ENCODE results near the gene MSANTD3.
"Not testable (repeated sequence)": the region's sequence is repeated elsewhere in the genome, so short reads cannot be mapped to it uniquely, and the experiment has no call there.

The MSANTD3 gene, protein sequence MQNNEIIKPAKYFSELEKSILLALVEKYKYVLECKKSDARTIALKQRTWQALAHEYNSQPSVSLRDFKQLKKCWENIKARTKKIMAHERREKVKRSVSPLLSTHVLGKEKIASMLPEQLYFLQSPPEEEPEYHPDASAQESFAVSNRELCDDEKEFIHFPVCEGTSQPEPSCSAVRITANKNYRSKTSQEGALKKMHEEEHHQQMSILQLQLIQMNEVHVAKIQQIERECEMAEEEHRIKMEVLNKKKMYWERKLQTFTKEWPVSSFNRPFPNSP

DNA sequence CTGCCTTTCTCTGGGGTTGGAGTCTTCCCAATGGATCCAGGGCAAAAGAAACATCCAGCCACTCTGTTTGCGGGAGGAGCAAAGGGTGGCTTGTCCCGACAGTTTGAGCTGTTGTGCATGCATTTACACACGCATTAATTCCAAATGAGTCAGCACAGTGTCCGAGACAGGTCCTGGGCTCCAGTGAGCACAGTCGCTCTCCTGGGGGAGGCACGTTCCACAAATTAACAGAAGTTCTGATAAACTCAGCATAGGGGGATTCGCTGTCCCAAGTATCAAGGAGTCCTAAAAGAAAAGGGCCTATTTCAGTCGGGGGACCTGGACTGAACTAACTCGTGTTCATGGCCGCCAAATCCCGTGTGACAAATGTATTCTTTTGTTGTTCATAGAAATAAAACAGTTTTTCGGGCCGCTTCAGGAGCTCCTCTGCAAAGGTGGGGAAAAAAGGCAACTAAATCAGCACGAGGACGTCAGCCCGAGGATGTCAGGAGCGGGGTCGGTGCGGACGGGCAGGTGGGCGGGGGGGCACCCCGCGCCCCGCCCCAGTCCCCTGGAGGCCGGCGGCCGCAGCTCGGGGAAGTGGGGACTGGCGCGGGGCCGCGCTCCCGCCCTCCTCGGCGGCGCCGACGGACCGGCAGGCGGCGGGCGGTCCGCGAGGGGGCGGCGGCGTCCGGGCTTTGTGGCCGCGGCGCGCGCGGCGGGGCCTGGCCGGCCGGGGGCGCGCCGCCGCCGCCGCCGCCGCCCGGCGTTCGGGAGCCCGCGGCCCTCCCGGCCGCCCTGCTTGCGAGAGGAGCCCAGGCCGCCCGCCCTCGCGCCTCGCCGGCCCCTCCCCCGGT lies at the start of gene MSANTD3:
TSS of gene MSANTD3 (plus strand) at position 614 of the 836 bp plus-strand sequence. CDS start 14,796 bp downstream, outside the sequence.
- peak; percentile 37 for DNase-seq (ENCODE audit: low read depth)

DNA sequence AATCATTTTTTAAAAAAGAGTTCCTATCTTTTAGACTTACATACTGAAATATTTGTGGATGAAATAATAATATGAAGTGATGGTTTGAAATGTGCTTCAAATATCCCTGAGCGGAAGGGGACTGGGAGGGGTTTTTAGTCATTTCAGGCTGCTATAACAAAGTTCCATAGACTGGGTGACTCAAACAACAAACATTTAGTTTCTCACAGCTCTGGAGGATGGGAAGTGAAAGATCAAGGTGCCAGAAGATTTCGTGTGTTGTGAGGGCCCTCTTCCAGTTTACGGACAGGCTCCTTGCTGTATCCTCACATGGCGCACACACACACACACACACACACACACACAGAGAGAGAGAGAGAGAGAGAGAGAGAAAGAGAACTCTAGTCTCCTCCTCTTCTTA lies 47.1 kb upstream of the MSANTD3 start:
- peak; percentile 55 for DNase-seq (ENCODE audit: low read depth)

DNA sequence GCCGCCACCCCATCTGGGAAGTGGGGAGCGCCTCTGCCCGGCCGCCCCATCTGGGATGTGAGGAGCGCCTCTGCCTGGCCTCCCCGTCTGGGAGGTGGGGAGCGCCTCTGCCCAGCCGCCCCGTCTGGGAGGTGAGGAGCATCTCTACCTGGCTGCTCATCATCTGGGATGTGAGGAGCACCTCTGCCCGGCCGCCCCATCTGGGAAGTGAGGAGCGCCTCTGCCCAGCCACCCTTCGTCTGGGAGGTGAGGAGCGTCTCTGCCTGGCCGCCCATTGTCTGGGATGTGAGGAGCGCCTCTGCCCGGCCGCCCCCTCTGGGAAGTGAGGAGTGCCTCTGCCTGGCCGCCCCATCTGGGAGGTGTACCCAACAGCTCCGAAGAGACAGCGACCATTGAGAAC lies 34.0 kb upstream of the MSANTD3 start:
- not testable (repeated sequence) for DNase-seq (ENCODE audit: low read depth)

DNA sequence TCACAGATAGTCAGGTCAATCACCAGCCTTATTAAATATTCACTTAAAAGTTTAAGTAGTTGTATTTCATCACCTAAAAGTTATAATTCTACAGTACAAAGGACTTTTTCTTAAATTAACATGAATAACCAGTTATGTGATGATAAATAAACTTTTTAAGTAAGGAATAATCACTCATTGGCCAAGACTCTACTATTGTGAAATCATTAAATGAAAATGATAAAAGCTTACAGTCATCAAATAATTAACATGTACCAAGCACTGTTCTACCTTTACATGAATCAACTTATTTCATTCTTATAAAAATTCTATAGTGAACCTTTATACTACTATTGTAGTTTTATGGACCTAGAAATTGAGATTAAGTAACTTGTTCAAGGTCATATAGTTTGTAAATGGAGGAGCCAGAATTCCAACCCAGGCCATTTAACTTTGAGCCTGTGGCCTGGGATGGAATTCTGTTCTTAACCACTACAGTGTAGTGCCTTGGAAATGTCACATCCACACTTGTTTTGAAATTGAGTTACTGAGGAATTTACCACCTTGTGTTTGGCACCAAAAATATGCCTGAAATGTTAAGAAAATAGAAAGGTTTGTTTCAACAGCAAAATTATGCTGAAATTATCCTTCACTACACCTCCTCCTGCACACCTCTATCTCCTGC lies 32.8 kb upstream of the MSANTD3 start:
- peak; percentile 7 for DNase-seq (ENCODE audit: low read depth)

DNA sequence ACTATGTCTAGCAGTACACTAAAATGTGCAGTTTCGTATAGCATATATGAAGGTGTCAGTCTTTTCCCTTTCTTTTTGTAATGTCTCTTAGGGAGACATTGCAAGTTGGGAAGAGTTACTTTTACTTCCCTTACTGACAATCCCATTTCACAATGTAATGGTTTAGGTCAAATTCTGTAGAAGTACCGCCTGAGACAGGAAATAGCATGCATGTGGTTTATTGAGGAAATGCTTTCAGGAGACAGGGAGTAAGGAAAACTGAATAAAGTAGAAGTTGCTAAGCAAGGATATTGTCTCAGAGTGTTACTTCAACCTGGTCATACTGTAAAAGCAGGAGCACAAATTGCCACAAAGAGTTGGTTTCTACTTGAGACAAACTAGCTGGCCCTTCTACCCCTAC lies 32.1 kb upstream of the MSANTD3 start:
- peak; percentile 5 for DNase-seq (ENCODE audit: low read depth)

DNA sequence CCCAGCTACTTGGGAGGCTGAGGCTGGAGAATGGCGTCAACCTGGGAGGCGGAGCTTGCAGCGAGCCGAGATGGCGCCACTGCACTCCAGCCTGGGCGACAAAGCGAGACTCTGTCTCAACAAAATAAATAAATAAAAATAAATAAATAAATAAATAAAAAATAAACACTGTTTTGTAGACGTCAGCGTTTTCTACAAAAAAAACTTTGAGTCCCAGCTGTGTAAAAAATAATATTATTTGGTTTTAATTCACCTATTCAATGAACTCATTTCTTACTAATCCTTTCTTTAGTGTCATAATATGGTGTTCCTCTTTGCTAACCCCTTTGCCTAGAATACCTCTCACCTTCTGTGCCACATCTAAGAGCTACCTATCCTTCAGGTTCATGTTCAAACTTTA lies 30.2 kb upstream of the MSANTD3 start:
- no peak for DNase-seq (ENCODE audit: low read depth)

DNA sequence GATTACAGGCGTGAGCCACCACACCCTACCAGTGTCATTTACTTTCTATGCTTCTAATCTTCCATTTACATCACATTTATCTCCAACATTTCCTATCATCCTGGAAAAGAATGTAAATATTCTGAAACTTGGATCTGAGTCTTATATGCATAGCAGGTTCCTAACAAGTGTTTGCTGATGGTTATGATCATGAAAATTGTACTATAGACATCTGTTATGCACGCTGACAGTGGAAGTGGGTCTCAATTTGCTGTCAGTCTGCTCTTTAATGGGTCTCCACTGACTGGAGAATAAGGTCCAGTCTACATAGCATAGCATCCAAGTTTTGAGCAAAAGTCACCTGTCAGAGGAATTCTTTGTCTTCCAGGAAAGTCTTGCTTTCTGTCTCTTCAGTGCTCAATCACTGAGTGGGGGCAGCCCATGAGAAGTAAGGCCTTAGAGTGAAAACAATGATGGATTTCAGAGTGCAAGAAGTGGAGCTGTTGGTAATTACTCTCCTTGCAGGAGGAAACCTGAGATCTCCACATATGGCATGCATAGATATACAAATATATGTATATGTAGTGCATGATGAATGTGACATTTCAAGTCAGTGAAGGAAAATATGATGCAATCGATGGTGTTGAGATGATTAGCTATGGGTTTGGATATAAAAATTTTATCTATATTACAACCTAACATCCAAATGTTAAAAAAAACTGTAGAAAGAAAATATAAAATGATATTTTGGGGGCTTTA lies 29.2 kb upstream of the MSANTD3 start:
- DNase-seq (ENCODE audit: low read depth): no peak

DNA sequence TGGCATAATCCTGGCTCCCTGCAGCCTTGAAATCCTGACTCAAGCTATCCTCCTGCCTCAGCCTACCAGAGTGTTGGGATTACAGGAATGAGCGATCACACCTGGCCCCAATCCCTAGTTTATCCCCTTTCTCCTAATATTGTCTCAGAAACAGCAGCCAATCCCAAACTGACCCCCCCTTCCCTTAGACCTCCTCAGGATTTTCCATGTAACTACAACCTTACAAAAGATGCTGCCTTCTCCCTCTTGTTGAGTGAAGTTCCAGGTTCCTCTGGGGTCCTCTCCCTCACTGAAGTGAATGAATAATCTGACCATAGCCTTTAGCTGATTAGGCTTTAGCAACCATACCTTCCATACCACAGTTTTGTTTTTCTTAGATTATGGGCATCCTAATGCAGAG lies 25.9 kb upstream of the MSANTD3 start:
- no peak for DNase-seq (ENCODE audit: low read depth)

DNA sequence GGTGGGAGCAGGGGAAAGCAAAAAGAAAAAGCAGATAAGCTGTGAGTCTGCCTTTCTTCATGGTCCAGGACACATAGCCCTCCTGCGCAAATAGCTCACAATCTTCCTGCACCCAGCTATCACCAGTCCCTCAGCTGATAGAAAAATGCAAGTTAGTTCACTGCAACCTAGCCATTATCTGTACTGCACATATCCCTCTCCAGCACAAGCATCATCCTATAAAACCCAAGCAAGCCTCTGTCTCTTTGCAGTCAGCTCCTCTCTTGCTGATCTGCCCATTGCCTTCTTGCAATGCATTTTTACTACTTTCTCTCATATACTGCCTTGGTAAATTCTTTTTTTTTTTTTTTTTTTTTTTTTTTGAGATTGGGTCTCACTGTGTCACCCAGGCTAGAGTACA lies 20.0 kb upstream of the MSANTD3 start:
- no peak for DNase-seq (ENCODE audit: low read depth)

DNA sequence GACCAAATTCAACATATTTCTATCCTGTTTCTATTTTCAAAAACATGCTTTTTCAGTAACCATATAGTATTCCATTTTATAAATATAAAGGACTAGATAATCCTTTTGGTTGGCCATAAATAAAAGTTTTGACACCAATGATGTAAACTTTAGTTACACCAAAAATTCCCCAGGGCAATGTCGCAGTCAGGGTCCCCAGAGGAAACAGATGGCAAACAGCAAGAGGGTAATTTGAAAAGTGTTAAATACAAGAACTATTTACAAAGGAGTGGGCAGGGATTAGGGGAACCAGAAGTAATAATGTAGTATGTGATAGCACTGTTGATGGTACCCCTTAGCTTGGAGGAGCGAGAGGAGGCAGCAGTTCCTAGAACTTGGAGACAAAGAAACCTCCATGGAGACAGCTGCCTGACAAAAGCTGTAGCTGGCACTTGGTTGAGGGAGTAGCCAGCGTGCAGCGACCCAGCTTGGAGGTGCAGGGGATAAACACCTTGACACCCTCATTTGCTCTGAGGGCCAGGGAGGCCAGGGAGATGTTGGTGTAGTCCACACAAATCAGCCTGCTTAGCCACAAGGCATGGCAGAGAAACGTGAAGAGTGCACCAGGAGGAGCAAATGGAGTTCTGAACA lies 18.3 kb upstream of the MSANTD3 start:
- no peak for DNase-seq (ENCODE audit: low read depth)

DNA sequence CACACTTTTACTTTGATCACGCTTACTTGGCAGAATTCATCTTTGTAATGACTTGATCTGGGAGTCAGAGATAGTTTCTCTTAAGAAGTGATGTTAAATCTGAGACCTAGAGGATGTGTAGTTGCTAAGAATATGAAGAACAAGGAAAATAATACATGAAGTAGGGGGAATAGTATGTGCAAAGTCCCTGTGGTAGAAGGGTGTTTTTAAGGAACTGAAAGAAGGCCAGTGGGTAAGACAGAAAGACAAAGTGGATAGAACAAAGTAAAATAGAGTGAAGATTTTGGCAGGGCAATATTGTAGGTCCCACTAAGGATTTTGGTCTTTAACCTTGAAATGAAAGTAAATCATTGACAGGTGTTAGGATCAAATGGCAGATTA lies 17.8 kb upstream of the MSANTD3 start:
- DNase-seq (ENCODE audit: low read depth): no peak

DNA sequence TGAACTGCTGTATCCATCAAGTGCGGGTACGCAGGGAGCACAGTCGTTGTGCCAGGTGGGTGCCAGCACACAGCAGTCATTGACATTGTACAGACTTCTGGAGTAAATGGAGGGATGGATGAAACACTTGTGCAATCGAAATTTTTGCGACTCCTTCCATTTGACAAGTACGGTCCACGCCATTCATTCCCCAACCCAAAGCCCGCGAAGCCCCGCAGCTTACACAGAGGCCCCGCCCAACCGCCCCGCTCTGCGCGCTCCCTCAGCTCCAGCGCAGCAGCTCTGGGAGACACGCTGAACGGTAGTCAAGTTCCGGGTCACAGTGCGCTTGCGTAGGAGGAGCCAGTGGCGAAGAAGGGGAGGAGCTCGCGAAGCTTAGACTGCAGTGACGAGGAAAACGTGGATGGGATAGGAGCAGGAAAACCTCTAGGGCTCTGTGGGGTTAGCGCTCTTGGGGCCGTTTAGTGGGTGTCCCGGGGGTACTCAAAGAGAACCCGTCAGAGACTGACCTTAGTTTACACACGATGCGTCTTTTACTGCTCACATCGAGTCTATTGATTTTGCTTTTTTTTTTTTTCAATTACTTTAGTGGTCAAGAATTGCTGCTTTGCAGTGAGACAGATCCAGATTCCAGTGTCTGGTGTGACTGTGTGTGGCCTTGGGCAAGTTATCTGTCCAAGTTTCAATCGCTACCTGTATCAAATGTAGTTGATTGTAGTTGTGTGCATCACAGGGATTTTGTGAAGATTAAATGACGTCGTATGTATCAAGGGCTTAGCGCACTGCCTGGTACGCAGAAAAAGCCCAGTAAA lies 15.3 kb upstream of the MSANTD3 start:
- DNase-seq (ENCODE audit: low read depth): peak; percentile 52

DNA sequence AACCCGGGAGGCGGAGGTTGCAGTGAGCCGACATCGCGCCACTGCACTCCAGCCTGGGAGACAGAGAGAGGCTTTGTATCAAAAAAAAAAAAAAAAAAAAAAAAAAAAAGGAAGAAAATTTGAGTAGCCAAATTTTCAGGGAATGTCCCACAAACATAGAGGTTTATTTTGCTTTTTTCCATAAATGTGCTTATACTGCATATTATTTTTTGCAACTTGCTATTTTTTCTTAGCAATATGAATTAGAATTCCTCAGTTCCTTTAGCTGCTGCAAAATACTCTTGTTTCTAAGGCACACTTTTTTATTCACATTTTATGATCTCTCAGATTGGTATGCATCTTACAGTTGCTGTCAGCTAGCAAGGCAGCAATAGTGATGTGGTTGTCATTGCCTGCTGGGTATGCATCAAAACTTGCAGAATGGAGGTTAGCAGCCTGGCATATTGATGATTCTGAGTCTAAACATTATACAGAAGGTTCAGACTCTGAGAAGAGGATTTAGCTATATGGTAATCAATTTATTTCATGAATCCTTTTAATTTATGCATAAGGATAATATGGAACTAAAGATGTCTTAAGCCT lies 13.0 kb upstream of the MSANTD3 start:
- DNase-seq (ENCODE audit: low read depth): no peak

DNA sequence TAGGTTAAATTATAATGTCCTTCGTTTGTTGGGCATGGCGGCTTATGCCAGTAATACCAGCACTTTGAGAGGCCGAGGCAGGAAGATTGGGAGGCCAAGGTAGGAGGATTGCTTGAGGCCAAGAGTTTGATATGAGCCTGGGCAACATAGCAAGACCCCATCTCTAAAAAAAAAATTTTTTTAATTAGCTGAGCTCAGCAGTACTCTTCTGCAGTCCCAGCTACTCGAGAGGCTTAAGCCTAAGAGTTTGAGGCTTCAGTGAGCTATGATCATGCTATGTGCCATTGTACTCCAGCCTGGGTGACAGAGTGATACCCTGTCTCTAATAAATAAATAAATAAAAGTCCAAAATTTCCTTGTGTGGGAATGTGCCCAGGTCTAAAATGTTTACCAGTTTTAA lies 9.1 kb upstream of the MSANTD3 start:
- DNase-seq (ENCODE audit: low read depth): no peak

DNA sequence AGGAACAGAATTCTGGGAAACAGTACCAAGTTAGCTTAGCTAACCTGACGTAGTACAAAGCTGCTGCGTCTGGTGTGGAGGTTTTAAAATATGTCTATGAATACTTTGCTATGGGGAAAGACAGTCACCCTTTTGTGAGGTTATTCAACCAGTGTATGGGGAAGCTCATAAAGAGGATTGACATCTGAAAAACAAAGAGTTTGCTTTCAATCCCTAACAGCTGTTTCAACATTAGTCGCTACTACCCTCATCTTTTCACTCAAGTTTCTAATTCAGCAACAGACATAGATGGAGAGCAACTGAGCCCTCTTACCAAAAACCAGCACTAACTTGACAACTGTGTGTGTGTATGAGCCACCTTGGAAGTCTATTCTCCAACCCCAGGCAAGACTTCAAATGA lies 7.8 kb upstream of the MSANTD3 start:
- no peak for DNase-seq (ENCODE audit: low read depth)

DNA sequence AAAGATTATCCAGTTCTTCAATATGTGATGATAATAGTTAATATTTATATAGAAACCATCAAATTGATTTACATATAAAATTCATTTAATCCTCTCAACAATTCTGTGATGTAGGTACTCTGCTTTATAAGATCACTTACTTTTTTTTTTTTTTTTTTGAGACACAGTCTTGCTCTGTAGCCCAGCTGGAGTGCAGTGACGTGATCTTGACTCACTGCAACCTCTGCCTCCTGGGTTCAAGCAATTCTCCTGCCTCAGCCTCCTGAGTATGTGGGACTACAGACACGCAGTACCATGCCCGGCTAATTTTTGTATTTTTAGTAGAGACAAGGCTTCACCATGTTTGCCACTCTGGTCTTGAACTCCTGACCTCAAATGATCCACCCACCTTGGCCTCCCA lies 5.8 kb upstream of the MSANTD3 start:
- DNase-seq (ENCODE audit: low read depth): not testable (repeated sequence)

DNA sequence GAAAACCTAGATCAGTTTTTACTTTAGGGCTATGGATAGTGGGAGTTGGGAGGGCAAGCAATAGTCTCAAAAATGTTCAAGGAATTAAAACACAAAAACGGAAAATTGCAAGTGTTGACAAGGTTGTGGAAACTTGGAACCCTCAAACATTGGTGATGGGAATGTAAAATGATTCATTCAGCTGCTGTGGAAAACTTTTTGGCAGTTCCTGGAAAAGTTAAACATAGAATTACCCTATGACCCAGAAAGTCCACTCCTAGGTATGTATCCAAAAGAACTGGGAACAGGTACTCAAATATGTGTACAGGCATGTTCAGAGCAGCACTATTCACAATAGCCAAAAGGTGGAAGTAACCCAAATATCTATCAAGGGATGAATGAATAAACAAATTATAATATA lies 1.2 kb upstream of the MSANTD3 start:
- no peak for DNase-seq (ENCODE audit: low read depth)

DNA sequence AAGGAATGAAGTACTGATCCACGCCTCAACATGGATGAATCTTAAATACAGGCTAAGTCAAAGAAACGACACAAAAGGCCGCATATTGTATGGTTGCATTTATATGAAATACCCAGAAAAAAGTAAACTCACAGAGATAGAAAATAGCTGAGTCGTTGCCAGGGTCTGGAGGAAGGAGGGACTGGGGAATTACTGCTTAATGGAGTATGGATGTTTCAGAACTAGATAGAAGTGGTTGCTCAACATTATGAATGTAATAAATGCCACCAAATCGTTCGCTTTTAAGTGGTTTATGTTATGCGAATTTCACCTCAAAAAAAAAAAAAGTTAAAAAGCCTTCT lies 784 bp upstream of the MSANTD3 start:
- DNase-seq (ENCODE audit: low read depth): no peak

DNA sequence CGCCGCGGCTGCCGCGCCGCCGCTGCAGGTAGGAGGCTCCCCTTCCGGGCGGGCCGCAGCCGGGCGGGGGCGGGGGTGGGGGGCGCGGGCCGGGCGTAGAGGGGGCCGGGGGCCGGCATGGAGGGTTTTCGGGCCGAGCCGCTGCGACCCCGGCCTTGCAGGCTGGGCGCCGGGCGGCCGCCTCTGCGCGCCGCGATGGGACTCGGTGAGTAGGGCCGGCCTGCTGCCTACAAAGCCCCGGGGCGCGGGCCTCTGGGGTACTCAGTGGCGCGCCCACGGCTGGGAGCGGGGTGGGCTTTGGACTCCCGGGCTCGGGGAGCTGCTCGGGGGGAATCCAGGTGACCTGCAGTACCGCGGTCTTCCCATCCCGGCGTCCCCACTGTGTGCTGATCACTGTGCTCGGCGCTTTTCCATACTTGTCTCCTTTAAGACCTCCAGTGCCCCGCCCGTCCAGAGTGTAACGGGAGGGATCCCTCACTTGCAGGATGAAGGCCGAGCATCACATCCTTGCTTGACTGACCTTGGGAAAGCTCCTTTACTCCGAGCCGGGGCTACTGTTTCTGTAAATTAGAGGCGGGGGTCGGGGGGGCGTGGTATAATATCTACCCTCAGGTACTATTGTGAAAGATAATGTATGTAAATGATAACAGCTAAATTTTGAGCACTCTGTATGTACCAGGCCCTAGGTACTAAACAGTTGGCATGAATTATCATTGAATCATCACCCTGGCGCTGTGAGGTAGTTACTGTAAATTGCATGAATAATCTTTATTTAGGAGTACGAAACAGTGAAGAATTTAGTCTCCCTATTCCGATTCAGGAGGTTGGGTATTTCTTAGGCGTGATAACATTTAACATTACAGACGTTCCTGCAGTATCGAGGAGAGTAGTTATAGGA lies 672 bp downstream of the MSANTD3 start:
- DNase-seq (ENCODE audit: low read depth): peak; percentile 27

Measured in GM04503 (cell line).